Measurements from ENCODE around the gene TMEM182. TPM values are rescaled to one million over a fixed set of nuclear protein-coding genes. Genes with fewer than 3 reads are reported as not detected.

Gene TMEM182
- total and polyA plus RNA-seq, 2 of the 4 experiments (the other 2 are of a cell fraction): 1.3 to 1.4 TPM

DNA sequence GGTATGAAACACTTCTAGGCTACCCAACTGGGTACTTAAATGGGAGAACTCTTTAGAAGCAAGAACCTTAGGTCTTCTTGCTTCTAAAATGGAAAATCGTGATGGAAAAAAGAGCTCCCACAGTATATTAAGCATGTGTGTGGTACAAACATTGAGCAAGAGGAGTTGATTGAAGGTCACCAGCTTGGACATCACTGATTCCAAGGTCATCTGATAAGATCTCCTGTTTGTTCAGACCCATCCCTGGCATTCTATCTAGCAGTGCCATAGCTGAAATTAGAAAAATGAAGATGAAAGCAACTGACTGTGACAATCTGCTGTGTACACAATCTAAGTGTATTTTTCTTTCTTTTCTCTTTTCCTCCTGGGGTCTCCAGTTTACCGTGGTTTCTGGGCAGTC is 35.7 kb downstream of the TMEM182 start:
- Histone ChIP-seq H3K27me3 (ENCODE audit: control insufficient read depth, insufficient read depth, low read length) (no peaks in the 10 kb centered on the region), H3K9me1 (ENCODE audit: insufficient read depth, low read length) (no peaks in the 10 kb centered on the region), H3K18ac (ENCODE audit: low read depth, low read length) (no peak overlapping the region), H2BK120ac (ENCODE audit: low read depth, low read length) (no peak overlapping the region), H3K14ac (replicated peaks; ENCODE audit: low read depth, low read length) (no peak overlapping the region), H4K91ac (ENCODE audit: insufficient read depth, low read depth, low read length) (no peak overlapping the region), H2AK5ac (ENCODE audit: low read depth, low read length) (no peak overlapping the region), H2BK15ac (ENCODE audit: low read depth, low read length) (no peak overlapping the region), H2AFZ (replicated peaks; ENCODE audit: low read length, poor library complexity) (no peak overlapping the region), H3K9me3 (ENCODE audit: control insufficient read depth, insufficient read depth, low read length) (peaks cover 13% of the 10 kb centered on the region), H2AK9ac (replicated peaks; ENCODE audit: low read depth, low read length, poor library complexity) (no peak overlapping the region), H3K4ac (ENCODE audit: low read depth, low read length) (no peak overlapping the region), H2BK5ac (ENCODE audit: low read depth, low read length, poor library complexity, severe bottlenecking) (no peak overlapping the region), H2BK20ac (ENCODE audit: low read depth, low read length) (no peak overlapping the region), H3K27ac (ENCODE audit: insufficient read depth, low read length) (no peak overlapping the region), H3K79me1 (ENCODE audit: low read depth in 1 of 2, low read length in 2 of 2) (no peaks in the 10 kb centered on the region), H4K20me1 (ENCODE audit: insufficient read depth, low read length) (no peaks in the 10 kb centered on the region), H3K36me3 (ENCODE audit: control insufficient read depth, insufficient read depth, low read length) (no peaks in the 10 kb centered on the region), H4K5ac (ENCODE audit: low read depth, low read length) (no peak overlapping the region), H3K56ac (ENCODE audit: extremely low read depth, insufficient read depth, low read length) (no peak overlapping the region), H3K4me1 (ENCODE audit: control insufficient read depth, insufficient read depth, low read length) (no peaks in the 10 kb centered on the region), H4K8ac (ENCODE audit: low read depth in 2 of 2, low read length in 2 of 2) (no peak overlapping the region), H3K4me3 (ENCODE audit: insufficient read depth, low read depth, low read length) (no peak overlapping the region), H3K9ac (ENCODE audit: low read depth, low read length) (no peak overlapping the region), H3K23ac (ENCODE audit: low read depth, low read length) (no peak overlapping the region), H3K4me2 (ENCODE audit: low read depth, low read length) (no peak overlapping the region)
- DNase-seq (no peak), ATAC-seq (ENCODE audit: low read depth) (no peak)
- ChIA-PET POLR2A (ENCODE audit: unreplicated experiment) (no interaction called here), CTCF (interaction anchor here (0.8 kb wide), 1 partner anchor 8 kb away, joined by 3 read pairs; no protein-coding TSS in a partner anchor)
- WGBS, 2 experiments (ENCODE audit: extremely low coverage in 2 of 2, insufficient read length in 1 of 2): no CpG with 5 or more reads among the region's 2 CpGs
- no peak for TF ChIP-seq POLR2A (IDR thresholded peaks at IDR 0.05; ENCODE audit: low read depth, low read length)
- no peak for TF ChIP-seq RAD21 (IDR thresholded peaks at IDR 0.05; ENCODE audit: low read length)
- TF ChIP-seq BHLHE40 (IDR thresholded peaks at IDR 0.05; ENCODE audit: low read depth, low read length): no peak
- TF ChIP-seq, protein P1, sequence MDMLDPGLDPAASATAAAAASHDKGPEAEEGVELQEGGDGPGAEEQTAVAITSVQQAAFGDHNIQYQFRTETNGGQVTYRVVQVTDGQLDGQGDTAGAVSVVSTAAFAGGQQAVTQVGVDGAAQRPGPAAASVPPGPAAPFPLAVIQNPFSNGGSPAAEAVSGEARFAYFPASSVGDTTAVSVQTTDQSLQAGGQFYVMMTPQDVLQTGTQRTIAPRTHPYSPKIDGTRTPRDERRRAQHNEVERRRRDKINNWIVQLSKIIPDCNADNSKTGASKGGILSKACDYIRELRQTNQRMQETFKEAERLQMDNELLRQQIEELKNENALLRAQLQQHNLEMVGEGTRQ (IDR thresholded peaks at IDR 0.05; ENCODE audit: low read depth, low read length): no peak
- TF ChIP-seq, protein P2, sequence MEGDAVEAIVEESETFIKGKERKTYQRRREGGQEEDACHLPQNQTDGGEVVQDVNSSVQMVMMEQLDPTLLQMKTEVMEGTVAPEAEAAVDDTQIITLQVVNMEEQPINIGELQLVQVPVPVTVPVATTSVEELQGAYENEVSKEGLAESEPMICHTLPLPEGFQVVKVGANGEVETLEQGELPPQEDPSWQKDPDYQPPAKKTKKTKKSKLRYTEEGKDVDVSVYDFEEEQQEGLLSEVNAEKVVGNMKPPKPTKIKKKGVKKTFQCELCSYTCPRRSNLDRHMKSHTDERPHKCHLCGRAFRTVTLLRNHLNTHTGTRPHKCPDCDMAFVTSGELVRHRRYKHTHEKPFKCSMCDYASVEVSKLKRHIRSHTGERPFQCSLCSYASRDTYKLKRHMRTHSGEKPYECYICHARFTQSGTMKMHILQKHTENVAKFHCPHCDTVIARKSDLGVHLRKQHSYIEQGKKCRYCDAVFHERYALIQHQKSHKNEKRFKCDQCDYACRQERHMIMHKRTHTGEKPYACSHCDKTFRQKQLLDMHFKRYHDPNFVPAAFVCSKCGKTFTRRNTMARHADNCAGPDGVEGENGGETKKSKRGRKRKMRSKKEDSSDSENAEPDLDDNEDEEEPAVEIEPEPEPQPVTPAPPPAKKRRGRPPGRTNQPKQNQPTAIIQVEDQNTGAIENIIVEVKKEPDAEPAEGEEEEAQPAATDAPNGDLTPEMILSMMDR (conservative IDR thresholded peaks at IDR 0.05; ENCODE audit: low read depth, low read length): no peak
- TF ChIP-seq NFE2L2 (IDR thresholded peaks at IDR 0.05; ENCODE audit: low read depth, low read length): no peak
- no peak for TF ChIP-seq MXI1 (IDR thresholded peaks at IDR 0.05; ENCODE audit: borderline replicate concordance, low read depth, low read length)
- TF ChIP-seq MAFK (IDR thresholded peaks at IDR 0.05; ENCODE audit: low read depth, low read length): no peak
- TF ChIP-seq, protein P3, sequence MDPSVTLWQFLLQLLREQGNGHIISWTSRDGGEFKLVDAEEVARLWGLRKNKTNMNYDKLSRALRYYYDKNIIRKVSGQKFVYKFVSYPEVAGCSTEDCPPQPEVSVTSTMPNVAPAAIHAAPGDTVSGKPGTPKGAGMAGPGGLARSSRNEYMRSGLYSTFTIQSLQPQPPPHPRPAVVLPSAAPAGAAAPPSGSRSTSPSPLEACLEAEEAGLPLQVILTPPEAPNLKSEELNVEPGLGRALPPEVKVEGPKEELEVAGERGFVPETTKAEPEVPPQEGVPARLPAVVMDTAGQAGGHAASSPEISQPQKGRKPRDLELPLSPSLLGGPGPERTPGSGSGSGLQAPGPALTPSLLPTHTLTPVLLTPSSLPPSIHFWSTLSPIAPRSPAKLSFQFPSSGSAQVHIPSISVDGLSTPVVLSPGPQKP (IDR thresholded peaks at IDR 0.05; ENCODE audit: borderline replicate concordance, low read depth, low read length): no peak
- no peak for TF ChIP-seq CEBPB (IDR thresholded peaks at IDR 0.05; ENCODE audit: low read depth, low read length)
- no peak for TF ChIP-seq SMC3 (IDR thresholded peaks at IDR 0.05; ENCODE audit: low read depth, low read length)
- TF ChIP-seq RFX5 (IDR thresholded peaks at IDR 0.05; ENCODE audit: low read depth, low read length): no peak
- TF ChIP-seq FOS (IDR thresholded peaks at IDR 0.05; ENCODE audit: low read depth, low read length): no peak
- no peak for TF ChIP-seq MAZ (IDR thresholded peaks at IDR 0.05; ENCODE audit: borderline replicate concordance, low read depth, low read length)
- no peak for TF ChIP-seq CHD1 (IDR thresholded peaks at IDR 0.05; ENCODE audit: low read depth, low read length)
- no peak for TF ChIP-seq RCOR1 (IDR thresholded peaks at IDR 0.05; ENCODE audit: insufficient replicate concordance, low read length)
- intact Hi-C loops (cut with micrococcal nuclease) (no loop called here), dilution Hi-C loops (cut with HindIII; ENCODE audit: low sequenced_read_pairs, unreplicated experiment) (no loop called here), in situ Hi-C loops (cut with MboI; ENCODE audit: low sequenced_read_pairs) (no loop called here)
- no TSS peak for BruUV-seq (replicated peaks)

Measured in IMR-90 (cell line).